ENCODE data around the gene TXNIP. TPM values are rescaled to one million over a fixed set of nuclear protein-coding genes. Genes with fewer than 3 reads are reported as not detected.

Gene TXNIP
- total RNA-seq, 1 experiment from 2014 or later = 27.3 TPM

DNA sequence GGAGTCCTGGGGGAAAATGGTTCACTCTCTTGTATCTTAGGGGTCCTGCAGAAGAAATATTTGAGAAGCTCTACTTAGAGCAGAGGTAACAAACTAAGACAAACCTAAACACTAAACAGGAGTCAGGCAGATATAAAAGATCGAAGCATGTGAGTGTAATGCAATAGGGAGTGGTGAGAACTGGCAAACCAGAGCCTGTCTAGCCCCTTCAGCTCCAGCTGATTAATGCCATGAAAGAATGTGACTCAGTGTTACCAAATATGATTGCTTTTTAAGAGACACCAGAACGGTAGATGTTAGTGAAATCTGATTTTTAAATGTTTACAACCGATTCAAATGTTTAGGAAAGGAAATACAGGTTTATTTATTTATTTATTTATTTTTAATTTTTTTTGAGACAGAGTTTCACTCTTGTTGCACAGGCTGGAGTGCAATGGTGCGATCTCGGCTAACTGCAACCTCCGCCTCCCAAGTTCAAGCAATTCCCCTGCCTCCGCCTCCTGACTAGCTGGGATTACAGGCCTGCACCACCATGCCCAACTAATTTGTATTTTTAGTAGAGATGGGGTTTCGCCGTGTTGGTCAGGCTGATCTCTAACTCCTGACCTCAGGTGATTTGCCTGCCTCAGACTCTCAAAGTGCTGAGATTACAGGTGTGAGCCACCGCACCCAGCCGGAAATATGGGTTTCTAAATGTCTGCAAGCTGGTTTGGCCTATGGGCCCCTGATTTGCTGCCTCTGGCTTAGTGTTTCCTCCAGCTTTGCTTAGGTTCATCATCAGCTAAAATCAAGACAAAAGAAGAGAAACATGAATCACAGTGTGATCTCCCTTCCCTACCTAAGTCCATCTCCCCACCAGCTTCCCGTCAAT, 12.2 kb downstream of the TXNIP start:
- POLR2A ChIA-PET (ENCODE audit: low non-redundant PET) = no interaction called here
- Histone ChIP-seq H3K36me3 (ENCODE audit: insufficient read depth, low read length, poor library complexity, severe bottlenecking) (no peaks in the 10 kb centered on the region), H3K27ac (ENCODE audit: low read depth, low read length, poor library complexity, severe bottlenecking) (peak overlapping the region; percentile 81), H3K4me1 (ENCODE audit: insufficient read depth, low read length, poor library complexity, severe bottlenecking) (peaks cover 33% of the 10 kb centered on the region), H3K27me3 (replicated peaks; ENCODE audit: insufficient read depth, low read depth, low read length, poor library complexity) (no peaks in the 10 kb centered on the region), H3K4me3 (ENCODE audit: low read depth, low read length, poor library complexity, severe bottlenecking) (no peak overlapping the region), H3K9me3 (ENCODE audit: low read depth, low read length, poor library complexity, severe bottlenecking) (no peaks in the 10 kb centered on the region)
- intact Hi-C loops (cut with micrococcal nuclease; ENCODE audit: unreplicated experiment) = no loop called here
- CTCF ChIA-PET = no interaction called here
- DNase-seq (ENCODE audit: low spot score) = no peak
- TF ChIP-seq EZH2 (IDR thresholded peaks at IDR 0.05; ENCODE audit: borderline replicate concordance, low read depth, low read length, poor library complexity, severe bottlenecking) = no peak
- TF ChIP-seq, protein P1, sequence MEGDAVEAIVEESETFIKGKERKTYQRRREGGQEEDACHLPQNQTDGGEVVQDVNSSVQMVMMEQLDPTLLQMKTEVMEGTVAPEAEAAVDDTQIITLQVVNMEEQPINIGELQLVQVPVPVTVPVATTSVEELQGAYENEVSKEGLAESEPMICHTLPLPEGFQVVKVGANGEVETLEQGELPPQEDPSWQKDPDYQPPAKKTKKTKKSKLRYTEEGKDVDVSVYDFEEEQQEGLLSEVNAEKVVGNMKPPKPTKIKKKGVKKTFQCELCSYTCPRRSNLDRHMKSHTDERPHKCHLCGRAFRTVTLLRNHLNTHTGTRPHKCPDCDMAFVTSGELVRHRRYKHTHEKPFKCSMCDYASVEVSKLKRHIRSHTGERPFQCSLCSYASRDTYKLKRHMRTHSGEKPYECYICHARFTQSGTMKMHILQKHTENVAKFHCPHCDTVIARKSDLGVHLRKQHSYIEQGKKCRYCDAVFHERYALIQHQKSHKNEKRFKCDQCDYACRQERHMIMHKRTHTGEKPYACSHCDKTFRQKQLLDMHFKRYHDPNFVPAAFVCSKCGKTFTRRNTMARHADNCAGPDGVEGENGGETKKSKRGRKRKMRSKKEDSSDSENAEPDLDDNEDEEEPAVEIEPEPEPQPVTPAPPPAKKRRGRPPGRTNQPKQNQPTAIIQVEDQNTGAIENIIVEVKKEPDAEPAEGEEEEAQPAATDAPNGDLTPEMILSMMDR (conservative IDR thresholded peaks at IDR 0.05; ENCODE audit: low read depth, low read length) = no peak
- BruUV-seq (replicated peaks) = no TSS peak

DNA sequence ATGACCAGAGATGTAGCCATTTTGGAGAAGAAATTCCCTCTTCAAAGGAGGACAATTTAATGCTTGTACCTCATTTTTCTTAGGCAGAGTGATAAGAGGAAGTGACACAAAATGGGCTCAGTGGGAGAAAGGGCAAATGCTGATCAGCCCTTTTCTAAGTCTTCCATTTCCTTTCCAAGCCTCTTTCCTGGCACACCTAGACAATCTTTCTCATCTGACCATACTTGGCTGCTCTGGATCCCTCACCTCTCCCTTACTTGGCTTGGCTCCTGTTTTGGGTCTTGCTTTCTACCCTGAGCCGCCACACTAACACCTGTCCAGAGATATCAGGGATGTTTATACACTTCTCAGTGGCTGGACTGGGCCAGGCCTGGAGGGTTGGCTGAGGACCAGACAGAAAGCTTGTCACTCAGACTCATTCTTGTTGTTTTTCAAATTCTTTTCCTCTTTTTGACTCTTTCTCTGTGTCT, 13.1 kb downstream of the TXNIP start:
- Histone ChIP-seq H3K27me3 (replicated peaks; ENCODE audit: insufficient read depth, low read depth, low read length, poor library complexity) (no peaks in the 10 kb centered on the region), H3K36me3 (ENCODE audit: insufficient read depth, low read length, poor library complexity, severe bottlenecking) (no peaks in the 10 kb centered on the region), H3K4me3 (ENCODE audit: low read depth, low read length, poor library complexity, severe bottlenecking) (no peak overlapping the region), H3K9me3 (ENCODE audit: low read depth, low read length, poor library complexity, severe bottlenecking) (no peaks in the 10 kb centered on the region), H3K4me1 (ENCODE audit: insufficient read depth, low read length, poor library complexity, severe bottlenecking) (peaks cover 42% of the 10 kb centered on the region), H3K27ac (ENCODE audit: low read depth, low read length, poor library complexity, severe bottlenecking) (peak overlapping the region; percentile 18)
- intact Hi-C loops (cut with micrococcal nuclease; ENCODE audit: unreplicated experiment) = no loop called here
- ChIA-PET CTCF (no interaction called here), POLR2A (ENCODE audit: low non-redundant PET) (no interaction called here)
- no peak for TF ChIP-seq EZH2 (IDR thresholded peaks at IDR 0.05; ENCODE audit: borderline replicate concordance, low read depth, low read length, poor library complexity, severe bottlenecking)
- TF ChIP-seq, protein P1 (conservative IDR thresholded peaks at IDR 0.05; ENCODE audit: low read depth, low read length) = no peak
- BruUV-seq (replicated peaks) = no TSS peak
- no peak for DNase-seq (ENCODE audit: low spot score)

DNA sequence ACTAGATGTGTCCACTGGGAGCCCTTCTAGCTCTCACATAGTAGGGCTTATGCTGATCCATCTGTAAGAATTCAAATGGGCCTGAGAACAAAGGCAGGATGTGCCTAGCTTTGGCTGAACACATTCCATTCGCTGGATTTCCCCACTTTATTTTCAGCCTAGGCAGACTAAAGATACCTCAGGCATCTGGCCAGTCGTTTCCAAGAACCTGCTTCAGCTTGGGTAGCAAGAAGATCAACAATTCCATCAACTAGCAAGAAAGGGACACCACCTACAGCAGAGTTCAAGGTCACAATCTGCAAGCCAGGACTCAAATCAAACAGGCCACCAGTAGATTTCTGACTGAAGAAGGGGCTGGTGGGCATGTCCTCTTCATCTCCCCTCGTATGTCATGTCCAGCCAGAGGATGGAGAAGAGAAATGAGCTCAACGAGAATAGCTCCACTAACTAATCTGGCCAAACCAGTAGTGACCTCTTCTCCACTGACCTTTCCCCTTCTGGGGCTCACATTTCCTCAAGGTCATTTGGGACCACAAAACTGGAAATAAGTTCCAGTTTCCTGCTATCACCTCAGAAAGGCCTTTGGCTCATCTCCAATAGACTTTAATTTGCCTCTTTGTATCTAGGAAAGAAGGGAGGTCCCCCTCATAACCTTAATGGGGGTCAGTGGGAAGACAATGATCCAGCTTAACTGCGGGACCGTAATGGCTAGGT, 14.2 kb downstream of the TXNIP start:
- DNase-seq (ENCODE audit: low spot score) = no peak
- no peak overlapping the region for H3K27ac ChIP-seq (ENCODE audit: low read depth, low read length, poor library complexity, severe bottlenecking)
- ChIA-PET POLR2A (ENCODE audit: low non-redundant PET) (no interaction called here), CTCF (interaction anchor here (1.0 kb wide), 1 partner anchor 90 kb away, joined by 3 read pairs; no protein-coding TSS in a partner anchor)
- BruUV-seq (replicated peaks) = no TSS peak
- H3K4me1 ChIP-seq (ENCODE audit: insufficient read depth, low read length, poor library complexity, severe bottlenecking) = peaks cover 50% of the 10 kb centered on the region
- TF ChIP-seq EZH2 (IDR thresholded peaks at IDR 0.05; ENCODE audit: borderline replicate concordance, low read depth, low read length, poor library complexity, severe bottlenecking) = no peak
- TF ChIP-seq, protein P1 (conservative IDR thresholded peaks at IDR 0.05; ENCODE audit: low read depth, low read length) = no peak
- no peaks in the 10 kb centered on the region for H3K9me3 ChIP-seq (ENCODE audit: low read depth, low read length, poor library complexity, severe bottlenecking)
- intact Hi-C loops (cut with micrococcal nuclease; ENCODE audit: unreplicated experiment) = no loop called here
- no peak overlapping the region for H3K4me3 ChIP-seq (ENCODE audit: low read depth, low read length, poor library complexity, severe bottlenecking)
- H3K36me3 ChIP-seq (ENCODE audit: insufficient read depth, low read length, poor library complexity, severe bottlenecking) = no peaks in the 10 kb centered on the region
- no peaks in the 10 kb centered on the region for H3K27me3 ChIP-seq (replicated peaks; ENCODE audit: insufficient read depth, low read depth, low read length, poor library complexity)
